IMR-90 (cell line): ENCODE measurements around the gene GRAMD2B. TPM values are rescaled to one million over a fixed set of nuclear protein-coding genes. Genes with fewer than 3 reads are reported as not detected.

Experiments
- ATAC-seq: fragments of 200-7000 bp; cut with Tn5 transposase; 2 replicates; pipeline ENCODE4 v1.9.1; 2020; ENCODE audit warnings: low read depth, mild to moderate bottlenecking, moderate library complexity
- BruUV-seq: library from RNA; stranded (reverse); fragments of 400-500 nt; replicated peaks from 2 replicates; lab custom pipeline; 2021; lab: Mats Ljungman, UMichigan
- CTCF ChIA-PET: fragments of 300-600 bp; formaldehyde crosslinking; extraction: SDS; loops from one replicate; lab custom pipeline; 2021; ENCODE audit warnings: antibody characterized with exemption; lab: Yijun Ruan, JAX
- POLR2A ChIA-PET: fragments of 300-600 bp; sonication (Branson Sonifier 250); formaldehyde crosslinking; loops from one replicate; lab custom pipeline; 2022; ENCODE audit warnings: antibody characterized with exemption; ENCODE audit not compliant: unreplicated experiment; lab: Charles Lee
- DNase-seq: peaks from one replicate; pipeline ENCODE4 v3.0.0; 2013
- H2AFZ ChIP-seq: replicated peaks from 2 replicates; pipeline ENCODE3; 2013; ENCODE audit warnings: low read length, mild to moderate bottlenecking; ENCODE audit not compliant: poor library complexity
- H2AK5ac ChIP-seq: 2 replicates; pipeline ENCODE4 v1.6.1; 2013; ENCODE audit warnings: low read depth, low read length, inconsistent platforms
- H2AK9ac ChIP-seq: replicated peaks from 2 replicates; pipeline ENCODE3; 2013; ENCODE audit warnings: mild to moderate bottlenecking, low read depth, low read length, moderate library complexity; ENCODE audit not compliant: poor library complexity
- H2BK120ac ChIP-seq: 2 replicates; pipeline ENCODE4 v1.6.1; 2013; ENCODE audit warnings: low read depth, low read length, inconsistent platforms
- H2BK15ac ChIP-seq: 3 replicates; pipeline ENCODE4 v1.6.1; 2013; ENCODE audit warnings: low read depth, low read length, inconsistent platforms
- H2BK20ac ChIP-seq: 2 replicates; pipeline ENCODE4 v1.6.1; 2013; ENCODE audit warnings: low read depth, mild to moderate bottlenecking, inconsistent platforms, low read length, moderate library complexity
- H2BK5ac ChIP-seq: 2 replicates; pipeline ENCODE4 v1.6.1; 2013; ENCODE audit warnings: mild to moderate bottlenecking, low read depth, low read length, inconsistent platforms; ENCODE audit not compliant: poor library complexity, severe bottlenecking
- H3K14ac ChIP-seq: replicated peaks from 2 replicates; pipeline ENCODE4 v1.6.1; 2013; ENCODE audit warnings: low read depth, low read length, inconsistent platforms
- H3K18ac ChIP-seq: 2 replicates; pipeline ENCODE4 v1.6.1; 2013; ENCODE audit warnings: low read depth, low read length, control low read depth
- H3K23ac ChIP-seq: 2 replicates; pipeline ENCODE4 v1.6.1; 2013; ENCODE audit warnings: low read depth, low read length, inconsistent platforms
- H3K27ac ChIP-seq: 2 replicates; pipeline ENCODE4 v1.5.1; 2013; ENCODE audit warnings: mild to moderate bottlenecking, control low read depth, low read length; ENCODE audit not compliant: insufficient read depth
- H3K27me3 ChIP-seq: 2 replicates; pipeline ENCODE4 v1.6.1; 2013; ENCODE audit warnings: low read length; ENCODE audit not compliant: control insufficient read depth, insufficient read depth
- H3K36me3 ChIP-seq: 2 replicates; pipeline ENCODE4 v1.6.1; 2013; ENCODE audit warnings: low read length, mixed read lengths; ENCODE audit not compliant: control insufficient read depth, insufficient read depth
- H3K4ac ChIP-seq: 2 replicates; pipeline ENCODE4 v1.6.1; 2013; ENCODE audit warnings: low read depth, low read length, inconsistent platforms
- H3K4me1 ChIP-seq: 2 replicates; pipeline ENCODE4 v1.6.1; 2013; ENCODE audit warnings: low read length, mixed read lengths; ENCODE audit not compliant: control insufficient read depth, insufficient read depth
- H3K4me2 ChIP-seq: 2 replicates; pipeline ENCODE4 v1.6.1; 2013; ENCODE audit warnings: low read depth, mild to moderate bottlenecking, control low read depth, low read length, moderate library complexity
- H3K4me3 ChIP-seq: 2 replicates; pipeline ENCODE4 v1.5.1; 2013; ENCODE audit warnings: low read depth, mild to moderate bottlenecking, control low read depth, low read length, moderate library complexity; ENCODE audit not compliant: insufficient read depth
- H3K56ac ChIP-seq: 2 replicates; pipeline ENCODE4 v1.6.1; 2013; ENCODE audit warnings: low read length, inconsistent platforms; ENCODE audit not compliant: insufficient read depth; ENCODE audit errors: extremely low read depth
- H3K79me1 ChIP-seq, 2 experiments: 2 replicates each; pipeline ENCODE4 v1.6.1; 2013; ENCODE audit warnings: low read length in 2 of 2, inconsistent platforms in 1 of 2, low read depth in 1 of 2
- H3K9ac ChIP-seq: 2 replicates; pipeline ENCODE4 v1.6.1; 2013; ENCODE audit warnings: low read depth, low read length, control low read depth
- H3K9me1 ChIP-seq: 2 replicates; pipeline ENCODE4 v1.6.1; 2013; ENCODE audit warnings: low read length, inconsistent platforms; ENCODE audit not compliant: insufficient read depth
- H3K9me3 ChIP-seq: 2 replicates; pipeline ENCODE4 v1.6.1; 2013; ENCODE audit warnings: low read length; ENCODE audit not compliant: control insufficient read depth, insufficient read depth
- H4K20me1 ChIP-seq: 2 replicates; pipeline ENCODE4 v1.6.1; 2013; ENCODE audit warnings: low read length, inconsistent platforms; ENCODE audit not compliant: insufficient read depth
- H4K5ac ChIP-seq: 2 replicates; pipeline ENCODE4 v1.6.1; 2013; ENCODE audit warnings: mild to moderate bottlenecking, low read depth, low read length, control low read depth
- H4K8ac ChIP-seq, 2 experiments: 2 replicates each; pipeline ENCODE4 v1.6.1; 2013; ENCODE audit warnings: low read depth in 2 of 2, low read length in 2 of 2, control low read depth in 1 of 2, inconsistent platforms in 1 of 2
- H4K91ac ChIP-seq: 2 replicates; pipeline ENCODE4 v1.6.1; 2013; ENCODE audit warnings: low read depth, low read length, inconsistent platforms; ENCODE audit not compliant: insufficient read depth
- BHLHE40 ChIP-seq: fragments of 150-350 bp; IDR thresholded peaks from 2 replicates; pipeline ENCODE4 v1.6.1; 2016; ENCODE audit warnings: mild to moderate bottlenecking, low read depth, low read length
- CHD1 ChIP-seq: IDR thresholded peaks from 2 replicates; pipeline ENCODE4 v1.6.1; 2012; ENCODE audit warnings: low read depth, low read length, improper control_type of control experiment
- FOS ChIP-seq: fragments of 150-350 bp; IDR thresholded peaks from 2 replicates; pipeline ENCODE4 v1.6.1; 2016; ENCODE audit warnings: low read depth, low read length
- MAFK ChIP-seq: IDR thresholded peaks from 2 replicates; pipeline ENCODE4 v1.6.1; 2012; ENCODE audit warnings: low read depth, low read length, improper control_type of control experiment
- NFE2L2 ChIP-seq: fragments of 150-350 bp; IDR thresholded peaks from 2 replicates; pipeline ENCODE4 v1.6.1; 2016; ENCODE audit warnings: low read depth, mild to moderate bottlenecking, low read length
- RAD21 ChIP-seq: IDR thresholded peaks from 2 replicates; pipeline ENCODE4 v1.6.1; 2012; ENCODE audit warnings: low read length, improper control_type of control experiment
- RCOR1 ChIP-seq: IDR thresholded peaks from 2 replicates; pipeline ENCODE4 v1.6.1; 2012; ENCODE audit warnings: mild to moderate bottlenecking, low read length, improper control_type of control experiment; ENCODE audit not compliant: insufficient replicate concordance
- RFX5 ChIP-seq: IDR thresholded peaks from 2 replicates; pipeline ENCODE4 v1.8.0; 2012; ENCODE audit warnings: low read depth, mild to moderate bottlenecking, low read length, moderate library complexity
- dilution Hi-C: fragments of 300-500 bp; cut with HindIII; formaldehyde crosslinking; loops from one replicate; pipeline ENCODE4 v1.14.3; 2018; ENCODE audit warnings: low sequenced_read_pairs; ENCODE audit not compliant: unreplicated experiment
- in situ Hi-C: fragments of 300-500 bp; cut with MboI; formaldehyde crosslinking; loops from 3 replicates; pipeline ENCODE4 v1.14.3; 2019; ENCODE audit warnings: low sequenced_read_pairs, inconsistent platforms, mixed read lengths
- intact Hi-C: fragments of 100-400 bp; cut with micrococcal nuclease; formaldehyde crosslinking; loops from 2 replicates; pipeline ENCODE4 v1.10.0; 2022
- polyA plus RNA-seq, 3 experiments: library from polyadenylated mRNA; depleted of rRNA; stranded (reverse); fragments of >200 nt; gene quantifications; 2 replicates each; pipeline ENCODE4 v1.2.3, GENCODE V29; 2012; ENCODE audit warnings: low replicate concordance in 1 of 3
- total RNA-seq: library from RNA; depleted of rRNA; stranded (reverse); fragments of >200 nt; gene quantifications from 2 replicates; pipeline ENCODE4 v1.2.3, GENCODE V29; 2012

The GRAMD2B gene
- total and polyA plus RNA-seq, 2 of the 4 experiments (the other 2 are of a cell fraction): 13.9 to 20.3 TPM

GRCh38 chr5:126390051-126390450 lies 33.2 kb upstream of the GRAMD2B start:
- Histone ChIP-seq H3K36me3 (no peaks in the 10 kb centered on the region), H2BK5ac (no peak overlapping the region), H2AK9ac (no peak overlapping the region), H3K23ac (no peak overlapping the region), H3K9me3 (no peaks in the 10 kb centered on the region), H3K56ac (no peak overlapping the region), H2AFZ (no peak overlapping the region), H2BK120ac (no peak overlapping the region), H3K4me1 (peaks cover 4% of the 10 kb centered on the region; the same call in 1 of the 2 replicates), H3K18ac (no peak overlapping the region), H3K27ac (no peak overlapping the region), H4K5ac (no peak overlapping the region), H3K27me3 (no peaks in the 10 kb centered on the region), H3K4ac (no peak overlapping the region), H4K8ac (no peak overlapping the region), H3K4me2 (no peak overlapping the region), H2BK15ac (no peak overlapping the region), H2AK5ac (no peak overlapping the region), H3K9me1 (peaks cover 4% of the 10 kb centered on the region; the same call in 1 of the 2 replicates), H3K79me1 (peaks cover 0 to 3% of the 10 kb centered on the region in 2 experiments; a peak in 1 of 4 replicates), H3K4me3 (no peak overlapping the region), H2BK20ac (no peak overlapping the region), H4K20me1 (no peaks in the 10 kb centered on the region), H4K91ac (no peak overlapping the region), H3K9ac (no peak overlapping the region), H3K14ac (no peak overlapping the region)
- in situ Hi-C loops (no loop called here), dilution Hi-C loops (no loop called here), intact Hi-C loops (no loop called here)
- ChIA-PET POLR2A (no interaction called here), CTCF (no interaction called here)
- DNase-seq (no peak), ATAC-seq (no peak)
- TF ChIP-seq MAFK: no peak
- TF ChIP-seq RFX5: no peak
- TF ChIP-seq CHD1: no peak
- no peak for TF ChIP-seq RCOR1
- TF ChIP-seq BHLHE40: no peak
- no peak for TF ChIP-seq FOS
- no peak for TF ChIP-seq NFE2L2
- TF ChIP-seq RAD21: no peak
- no TSS peak for BruUV-seq
